GM18520 (cell line): ENCODE results near the gene PRR23E.

Experiments
- ATAC-seq: cut with Tn5 transposase; IDR thresholded peaks from one replicate; pipeline ENCODE4 v1.9.1; 2021; ENCODE audit not compliant: unreplicated experiment

The PRR23E gene

DNA sequence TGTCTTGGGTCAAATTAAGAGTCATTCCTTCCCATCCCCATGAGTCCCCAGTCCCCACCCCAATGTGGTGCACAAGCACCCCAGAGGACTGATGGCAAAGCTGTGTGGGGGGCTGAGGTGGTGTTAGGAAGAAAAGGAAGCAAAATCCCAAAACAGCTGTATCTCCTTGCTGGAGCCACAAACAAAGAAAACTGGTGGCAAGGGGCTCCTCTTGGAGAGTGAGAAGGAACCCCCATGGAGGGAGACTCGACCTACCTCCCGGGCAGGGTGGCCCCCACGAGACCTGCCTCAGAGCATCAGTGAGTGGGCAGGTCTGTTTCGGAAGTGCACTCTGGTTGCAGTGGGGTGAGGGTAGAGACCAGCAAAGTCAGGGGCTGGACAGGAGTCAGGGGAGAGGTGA lies 29.2 kb downstream of the PRR23E start:
- ATAC-seq: no peak

DNA sequence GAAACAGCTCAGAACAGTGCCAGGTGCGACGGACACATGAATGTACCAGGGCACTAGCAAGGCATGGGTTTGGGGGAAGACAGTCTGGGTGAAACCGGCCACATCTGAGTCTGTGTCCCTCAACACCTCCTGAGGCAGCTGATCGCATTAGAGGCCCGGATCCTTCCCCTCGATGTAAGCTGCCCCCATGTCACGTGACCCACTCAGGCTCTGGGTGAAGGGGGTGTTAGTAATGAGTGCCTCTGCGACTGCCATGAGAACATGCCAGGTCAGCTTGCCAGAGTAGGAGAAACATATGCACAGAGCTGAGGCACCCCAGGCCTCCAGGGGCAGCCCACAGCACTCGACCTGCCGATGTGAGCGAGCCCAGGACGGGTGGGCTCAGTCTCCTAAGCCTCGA lies 29.7 kb downstream of the PRR23E start:
- no peak for ATAC-seq

DNA sequence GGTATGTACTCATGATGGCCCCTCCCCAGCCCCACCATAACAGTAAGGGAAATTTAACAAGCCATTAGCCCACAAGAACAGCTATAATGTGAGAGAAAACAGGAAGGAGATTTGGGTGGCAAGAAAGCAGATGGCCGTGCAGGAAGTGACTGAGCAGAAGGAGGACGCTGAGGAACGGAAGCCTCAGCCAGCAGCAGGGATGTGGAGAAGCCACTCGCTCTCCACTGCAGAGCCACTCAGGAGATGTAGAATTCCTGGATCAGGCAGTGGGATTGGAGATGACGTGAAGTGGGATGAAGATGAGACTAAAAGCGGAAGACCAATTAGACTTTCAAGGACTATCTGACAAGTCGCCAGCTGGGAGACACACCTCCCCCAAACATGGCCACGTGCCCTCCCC lies 31.2 kb downstream of the PRR23E start:
- ATAC-seq: no peak

DNA sequence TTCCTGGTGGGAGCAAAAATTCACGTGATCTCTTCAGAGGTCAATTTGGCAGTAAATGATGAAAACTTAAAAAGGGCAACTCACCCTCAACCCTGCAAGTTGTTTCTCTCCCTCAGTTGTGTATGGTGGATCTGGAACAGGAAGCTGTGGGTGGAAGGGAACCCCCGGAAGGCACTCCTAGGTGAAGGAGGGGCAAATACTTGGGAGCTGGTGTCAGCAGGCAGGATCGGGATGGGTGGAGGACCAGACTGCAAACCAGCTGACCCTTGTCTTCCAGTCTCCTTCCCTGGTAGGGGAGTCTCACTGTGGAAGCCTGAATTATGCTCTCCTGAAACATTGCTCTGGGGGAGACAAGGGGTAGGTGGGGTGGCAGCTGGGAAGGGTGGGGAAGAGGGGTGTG lies 33.5 kb downstream of the PRR23E start:
- ATAC-seq: no peak

DNA sequence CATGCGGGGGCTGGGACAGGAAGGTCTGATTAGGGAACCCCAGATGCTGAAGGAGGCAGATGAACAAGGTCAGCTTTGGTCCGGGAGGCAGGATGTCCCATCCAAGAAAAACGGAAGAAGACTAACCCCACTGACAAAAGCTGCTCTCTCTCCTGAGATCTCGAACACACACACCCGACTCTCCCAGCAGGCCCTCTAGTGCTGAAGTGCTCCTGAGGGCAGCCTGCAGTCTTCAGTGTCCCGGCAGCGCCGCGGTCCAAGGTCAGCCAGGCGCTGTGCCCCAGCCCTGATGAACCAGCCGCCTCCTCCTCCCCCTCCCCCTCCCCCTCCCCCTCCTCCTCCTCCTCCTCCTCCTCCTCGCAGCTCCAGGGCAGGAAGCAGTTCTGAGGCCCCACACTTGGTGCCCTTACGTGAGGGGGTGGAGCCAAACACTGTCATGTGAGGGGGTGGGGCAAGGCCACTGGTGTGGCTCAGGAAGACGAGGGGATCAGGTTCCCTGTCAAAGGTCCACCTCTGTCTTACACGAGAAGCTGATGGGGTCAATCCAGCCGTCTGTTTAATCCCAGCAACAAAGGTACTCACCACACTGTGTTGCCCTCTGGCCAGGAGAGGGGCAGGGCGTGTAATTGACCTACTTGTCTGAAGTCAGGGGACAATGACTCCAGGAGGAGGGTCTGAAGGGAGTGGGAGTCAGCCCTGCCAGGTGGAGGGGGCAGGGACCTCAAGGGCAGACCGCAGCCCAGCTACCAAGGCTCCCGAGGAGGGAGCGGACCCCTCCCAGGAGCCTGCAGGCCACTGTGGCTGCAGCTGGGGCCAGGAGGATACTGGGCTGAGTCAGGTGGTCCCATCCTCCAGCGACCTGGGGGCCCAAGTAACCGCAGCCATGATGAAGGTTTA lies 34.3 kb downstream of the PRR23E start:
- ATAC-seq: no peak

DNA sequence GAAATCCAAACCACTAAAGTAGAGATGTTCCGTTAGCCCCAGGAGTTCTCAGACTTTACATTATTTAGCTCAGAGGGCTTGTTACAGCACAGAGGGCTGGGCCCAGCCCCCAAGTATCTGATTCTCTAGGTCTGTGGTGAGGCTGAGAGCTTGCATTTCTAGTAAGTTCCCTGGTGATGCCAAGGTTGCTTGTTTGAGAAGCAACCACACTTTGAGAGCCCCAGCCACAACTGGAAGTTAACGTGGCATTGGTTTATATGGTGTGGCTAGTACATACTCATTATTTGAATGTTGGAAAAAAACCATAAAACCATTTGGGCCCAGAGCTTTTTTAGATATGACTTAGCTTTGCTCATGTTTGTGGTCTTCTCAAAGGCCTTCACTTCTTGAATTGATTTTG lies 35.9 kb downstream of the PRR23E start:
- ATAC-seq: no peak

DNA sequence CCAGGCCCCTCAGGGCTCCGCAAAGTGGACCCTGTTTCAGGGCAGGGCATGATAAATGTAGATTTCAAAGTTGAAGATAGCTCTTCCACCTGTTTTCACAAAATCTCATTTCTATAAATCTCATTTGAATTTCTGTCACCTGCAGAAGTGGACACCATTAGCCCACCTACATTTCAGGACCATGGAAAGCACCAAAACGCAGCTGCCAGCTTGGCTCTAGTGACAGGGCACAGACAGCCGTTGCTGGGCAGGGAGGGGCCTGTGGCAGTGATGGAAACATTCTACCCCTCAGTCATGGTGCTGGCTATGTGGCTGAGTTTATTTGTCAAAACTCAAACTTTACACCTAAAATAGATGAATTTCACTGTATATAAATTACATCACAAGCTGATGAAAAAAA lies 40.4 kb downstream of the PRR23E start:
- no peak for ATAC-seq

DNA sequence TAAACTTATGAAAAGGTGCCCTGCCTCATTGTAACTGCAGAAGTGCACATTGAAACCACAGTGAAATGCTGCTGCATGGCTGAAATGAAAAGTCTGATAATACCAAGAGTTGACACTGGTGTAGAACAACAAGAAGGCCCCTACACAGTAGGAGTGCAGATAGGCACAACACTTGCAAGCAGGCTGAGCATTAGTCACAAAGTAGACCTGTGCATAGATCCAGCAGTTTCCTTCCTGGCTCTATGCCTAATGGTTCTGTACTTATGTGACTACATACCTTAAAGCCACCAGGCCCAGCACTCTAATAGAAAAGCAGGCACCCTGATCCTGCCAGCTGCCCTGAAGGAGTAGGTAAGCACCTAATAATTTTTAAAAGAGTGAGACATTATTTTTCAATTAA lies 41.8 kb downstream of the PRR23E start:
- ATAC-seq: no peak

DNA sequence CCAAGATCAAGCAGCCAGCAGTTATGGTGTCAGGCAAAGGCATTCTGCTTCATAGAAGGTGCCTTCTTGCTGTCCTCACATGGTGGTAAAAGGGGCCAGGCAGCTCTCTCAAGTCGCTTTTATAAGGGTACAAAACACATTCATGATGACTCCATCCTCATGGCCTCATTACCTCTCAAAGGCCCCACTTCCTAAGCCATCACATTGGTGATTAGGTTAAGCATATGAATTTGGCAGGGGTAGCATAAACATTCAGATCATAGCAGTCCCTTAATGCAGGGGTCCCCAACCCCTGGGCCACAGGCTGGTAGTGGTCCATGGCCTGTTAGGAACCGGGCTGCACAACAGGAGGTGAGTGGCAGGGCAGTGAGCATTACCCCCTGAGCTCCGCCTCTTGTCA lies 42.8 kb downstream of the PRR23E start:
- ATAC-seq: no peak

DNA sequence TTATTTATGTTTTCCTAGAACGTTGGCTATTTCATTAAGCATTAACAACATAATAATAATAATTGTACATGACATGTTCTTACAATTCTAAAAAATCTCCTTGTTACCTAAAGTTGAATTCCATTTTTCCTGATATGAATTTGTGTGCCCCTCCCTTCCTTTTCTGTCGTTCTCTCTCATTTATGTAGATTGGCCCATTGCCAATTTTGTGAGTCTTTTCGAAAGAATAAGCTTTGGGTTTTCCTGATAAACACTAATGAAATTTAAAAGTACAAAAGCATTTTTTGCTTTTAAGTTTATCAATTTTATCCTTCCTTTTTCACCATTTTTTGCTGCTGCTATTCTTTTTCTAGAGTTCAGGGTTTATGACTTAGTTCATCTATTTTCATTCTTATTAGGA lies 44.9 kb downstream of the PRR23E start:
- ATAC-seq: no peak

DNA sequence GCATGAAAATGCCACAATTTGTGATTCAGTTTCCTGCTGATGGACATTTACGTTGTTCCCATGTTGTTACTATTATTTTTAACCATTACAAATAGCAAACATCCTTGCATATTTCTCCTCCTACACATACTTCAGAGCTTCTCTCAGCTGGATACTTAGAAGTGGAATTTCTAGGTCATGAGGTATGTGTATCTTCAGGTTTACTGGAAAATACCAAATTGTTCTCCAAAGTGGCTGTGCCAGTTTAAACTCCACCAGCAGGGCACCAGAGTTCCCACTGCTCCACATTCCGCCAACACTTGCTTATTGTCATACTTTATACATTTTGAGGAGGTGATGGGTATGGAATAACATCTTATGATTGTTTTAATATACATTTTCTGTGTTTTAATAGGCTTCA lies 45.7 kb downstream of the PRR23E start:
- ATAC-seq: no peak

DNA sequence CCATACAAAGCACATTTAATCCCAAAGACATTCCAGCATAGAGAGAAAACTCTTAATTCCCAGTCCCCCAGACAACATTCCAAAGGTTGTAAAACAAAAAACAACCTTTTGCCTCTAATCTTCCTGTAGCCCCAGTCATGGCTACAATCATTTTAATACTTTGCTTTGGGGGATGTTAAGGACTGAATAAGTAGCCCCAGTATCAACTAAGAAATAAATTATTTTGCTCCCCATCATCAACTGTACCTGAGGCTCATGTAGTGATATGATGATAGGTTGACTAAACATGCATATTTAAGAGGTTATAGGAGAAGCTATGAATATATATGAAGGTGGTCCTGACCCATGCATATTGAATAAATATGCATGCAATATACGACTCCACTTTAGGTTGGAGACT lies 54.4 kb downstream of the PRR23E start:
- no peak for ATAC-seq
